Loucy (cell line): Measurements from ENCODE around the gene INTS11.

ENCODE experiments used
- H2AFZ ChIP-seq: fragments of 200-600 bp; sonication (generic); 2 replicates; pipeline ENCODE4 v1.6.0; 2016; ENCODE audit warnings: antibody characterized with exemption, mild to moderate bottlenecking, low read length, moderate library complexity
- H3F3A ChIP-seq: fragments of 200-600 bp; 2 replicates; pipeline ENCODE4 v1.6.0; 2016; ENCODE audit warnings: antibody characterized with exemption, low read depth, mild to moderate bottlenecking
- H3K27me3 ChIP-seq: fragments of 200-600 bp; sonication (generic); 2 replicates; pipeline ENCODE4 v1.6.1; 2014; ENCODE audit warnings: low read length, mild to moderate bottlenecking; ENCODE audit not compliant: insufficient read depth, poor library complexity, severe bottlenecking
- H3K36me3 ChIP-seq: fragments of 200-600 bp; sonication (generic); 2 replicates; pipeline ENCODE4 v1.6.1; 2016; ENCODE audit warnings: low read length; ENCODE audit not compliant: insufficient read depth
- H3K4me1 ChIP-seq: fragments of 200-600 bp; sonication (generic); 2 replicates; pipeline ENCODE4 v1.5.1; 2014; ENCODE audit warnings: low read length, mild to moderate bottlenecking; ENCODE audit not compliant: insufficient read depth, poor library complexity, severe bottlenecking
- H3K4me2 ChIP-seq: fragments of 200-600 bp; sonication (generic); 2 replicates; pipeline ENCODE4 v1.6.0; 2014; ENCODE audit warnings: antibody characterized with exemption, low read length, low read depth, mild to moderate bottlenecking; ENCODE audit not compliant: poor library complexity, severe bottlenecking
- H3K4me3 ChIP-seq: fragments of 200-600 bp; sonication (generic); 2 replicates; pipeline ENCODE4 v1.5.1; 2014; ENCODE audit warnings: low read length, mild to moderate bottlenecking, mixed read lengths; ENCODE audit not compliant: poor library complexity, severe bottlenecking
- H3K79me2 ChIP-seq: fragments of 200-600 bp; sonication (generic); 2 replicates; pipeline ENCODE4 v1.6.1; 2014; ENCODE audit warnings: low read length; ENCODE audit not compliant: insufficient read depth
- H3K9ac ChIP-seq: fragments of 200-600 bp; sonication (generic); 2 replicates; pipeline ENCODE4 v1.6.0; 2014; ENCODE audit warnings: mild to moderate bottlenecking, low read depth, low read length, moderate library complexity; ENCODE audit not compliant: poor library complexity, severe bottlenecking
- H3K9me2 ChIP-seq: fragments of 200-600 bp; sonication (generic); replicated peaks from 2 replicates; pipeline ENCODE4 v1.6.1; 2016; ENCODE audit warnings: low read depth, low read length, mixed read lengths
- H3K9me3 ChIP-seq: fragments of 200-600 bp; sonication (generic); 2 replicates; pipeline ENCODE4 v1.6.1; 2014; ENCODE audit warnings: mild to moderate bottlenecking, antibody characterized with exemption, low read length, low read depth; ENCODE audit not compliant: insufficient read depth
- H4K20me1 ChIP-seq: fragments of 200-600 bp; sonication (generic); 2 replicates; pipeline ENCODE4 v1.6.0; 2014; ENCODE audit warnings: antibody characterized with exemption, low read length, mild to moderate bottlenecking; ENCODE audit not compliant: insufficient read depth, poor library complexity, severe bottlenecking
- CTCF ChIP-seq: fragments of 200-600 bp; sonication (generic); conservative IDR thresholded peaks from 2 replicates; pipeline ENCODE4 v1.5.1; 2014; ENCODE audit warnings: mild to moderate bottlenecking, antibody characterized with exemption, low read length
- EZH2phosphoT487 ChIP-seq: fragments of 200-600 bp; IDR thresholded peaks from 2 replicates; pipeline ENCODE4 v1.6.1; 2018; ENCODE audit warnings: antibody characterized with exemption, mild to moderate bottlenecking, moderate library complexity, borderline replicate concordance

INTS11 gene

GRCh38 chr1:1312450-1313314 lies 11.8 kb downstream of the INTS11 start:
- TF ChIP-seq CTCF (no peak), EZH2phosphoT487 (no peak)
- Histone ChIP-seq H3K9ac (no peak overlapping the region), H3K79me2 (peaks cover 32% of the 10 kb centered on the region; the same call in 1 of the 2 replicates), H3K4me3 (no peak overlapping the region), H4K20me1 (peaks cover 17% of the 10 kb centered on the region), H3K4me2 (no peak overlapping the region), H3K36me3 (peaks cover 40% of the 10 kb centered on the region; the same call in 1 of the 2 replicates), H3F3A (no peaks in the 10 kb centered on the region; the same call in 1 of the 2 replicates), H3K9me2 (no peaks in the 10 kb centered on the region), H3K27me3 (no peaks in the 10 kb centered on the region), H2AFZ (no peak overlapping the region), H3K4me1 (peaks cover 12% of the 10 kb centered on the region), H3K9me3 (no peaks in the 10 kb centered on the region)

- Histone ChIP-seq H4K20me1 (peaks cover 18% of the 10 kb centered on the region), H3F3A (no peaks in the 10 kb centered on the region; the same call in 1 of the 2 replicates), H3K9me3 (no peaks in the 10 kb centered on the region), H3K4me1 (peaks cover 16% of the 10 kb centered on the region), H3K79me2 (peaks cover 43% of the 10 kb centered on the region), H3K4me3 (no peak overlapping the region), H3K9me2 (no peaks in the 10 kb centered on the region), H2AFZ (no peak overlapping the region), H3K9ac (no peak overlapping the region), H3K4me2 (no peak overlapping the region), H3K36me3 (peaks cover 40% of the 10 kb centered on the region; the same call in 1 of the 2 replicates), H3K27me3 (no peaks in the 10 kb centered on the region)
- TF ChIP-seq CTCF (no peak), EZH2phosphoT487 (no peak)
Measured at GRCh38 chr1:1311107-1312104, 13.1 kb downstream of the INTS11 start.

GRCh38 chr1:1310476-1311053 lies 13.9 kb downstream of the INTS11 start:
- Histone ChIP-seq H4K20me1 (peaks cover 24% of the 10 kb centered on the region), H2AFZ (no peak overlapping the region), H3K4me1 (peaks cover 24% of the 10 kb centered on the region), H3K9me2 (no peaks in the 10 kb centered on the region), H3K27me3 (no peaks in the 10 kb centered on the region), H3K9ac (no peak overlapping the region), H3K4me3 (peak overlapping the region; percentile 98), H3K36me3 (peaks cover 40% of the 10 kb centered on the region; the same call in 1 of the 2 replicates), H3K4me2 (no peak overlapping the region), H3F3A (no peaks in the 10 kb centered on the region; the same call in 1 of the 2 replicates), H3K9me3 (no peaks in the 10 kb centered on the region), H3K79me2 (peaks cover 50% of the 10 kb centered on the region)
- TF ChIP-seq CTCF, result no peak
- no peak for TF ChIP-seq EZH2phosphoT487
